ENCODE data around the gene NR2C1.

DNA sequence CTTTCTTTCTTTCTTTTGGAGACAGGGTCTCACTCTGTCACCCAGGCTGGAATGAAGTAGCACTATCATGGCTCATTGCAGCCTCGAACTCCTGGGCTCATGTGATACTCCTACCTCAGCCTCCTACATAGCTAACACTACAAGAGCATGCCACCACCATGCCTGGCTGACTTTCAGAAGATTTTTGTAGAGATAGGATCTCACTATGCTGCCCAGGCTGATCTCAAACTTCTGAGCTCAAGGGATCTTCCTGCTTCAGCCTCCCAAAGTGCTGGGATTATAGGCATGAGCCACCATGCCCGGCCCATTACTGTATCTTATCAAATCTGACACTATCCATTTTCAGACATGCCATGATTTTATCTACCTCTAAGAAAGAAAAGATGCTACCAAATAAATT lies 101.5 kb downstream of the NR2C1 start:
- TF ChIP-seq, protein P1, sequence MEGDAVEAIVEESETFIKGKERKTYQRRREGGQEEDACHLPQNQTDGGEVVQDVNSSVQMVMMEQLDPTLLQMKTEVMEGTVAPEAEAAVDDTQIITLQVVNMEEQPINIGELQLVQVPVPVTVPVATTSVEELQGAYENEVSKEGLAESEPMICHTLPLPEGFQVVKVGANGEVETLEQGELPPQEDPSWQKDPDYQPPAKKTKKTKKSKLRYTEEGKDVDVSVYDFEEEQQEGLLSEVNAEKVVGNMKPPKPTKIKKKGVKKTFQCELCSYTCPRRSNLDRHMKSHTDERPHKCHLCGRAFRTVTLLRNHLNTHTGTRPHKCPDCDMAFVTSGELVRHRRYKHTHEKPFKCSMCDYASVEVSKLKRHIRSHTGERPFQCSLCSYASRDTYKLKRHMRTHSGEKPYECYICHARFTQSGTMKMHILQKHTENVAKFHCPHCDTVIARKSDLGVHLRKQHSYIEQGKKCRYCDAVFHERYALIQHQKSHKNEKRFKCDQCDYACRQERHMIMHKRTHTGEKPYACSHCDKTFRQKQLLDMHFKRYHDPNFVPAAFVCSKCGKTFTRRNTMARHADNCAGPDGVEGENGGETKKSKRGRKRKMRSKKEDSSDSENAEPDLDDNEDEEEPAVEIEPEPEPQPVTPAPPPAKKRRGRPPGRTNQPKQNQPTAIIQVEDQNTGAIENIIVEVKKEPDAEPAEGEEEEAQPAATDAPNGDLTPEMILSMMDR (IDR thresholded peaks at IDR 0.05), result no peak
- no peak for TF ChIP-seq EZH2 (IDR thresholded peaks at IDR 0.05)

All from neural progenitor cell (in vitro differentiated cells).